Esophagus squamous epithelium (tissue), 5 donors: Measurements from ENCODE around the gene KLHL40. TPM values are rescaled to one million over a fixed set of nuclear protein-coding genes. Genes with fewer than 3 reads are reported as not detected.

Experiments used
- DNase-seq: peaks from one replicate; lab custom pipeline; 2025; lab: John Stamatoyannopoulos, UW
- H3K27ac ChIP-seq, 4 donors: fragments of 200-600 bp; sonication (generic); one replicate each; pipeline ENCODE4 v1.5.1; 2016 to 2019; ENCODE audit warnings: mild to moderate bottlenecking in 1 of 4
- H3K27me3 ChIP-seq, 4 donors: fragments of 200-600 bp; sonication (generic); 1 replicate in 3 of 4; 2 replicates in 1 of 4; pipeline versions ENCODE4 v1.5.1 to v1.6.0; 2017 to 2021; ENCODE audit warnings: antibody characterized with exemption in 1 of 4
- H3K36me3 ChIP-seq, 3 donors: fragments of 200-600 bp; sonication (generic); one replicate each; pipeline ENCODE4 v1.5.1; 2016 to 2019
- H3K4me1 ChIP-seq, 3 donors: fragments of 200-600 bp; sonication (generic); one replicate each; pipeline ENCODE4 v1.5.1; 2017 to 2019
- H3K4me3 ChIP-seq, 4 donors: fragments of 200-600 bp; sonication (generic); 1 replicate in 3 of 4; 2 replicates in 1 of 4; pipeline ENCODE4 v1.5.1; 2016 to 2019; ENCODE audit warnings: mild to moderate bottlenecking in 2 of 4, moderate library complexity in 1 of 4
- H3K9me3 ChIP-seq, 3 donors: fragments of 200-600 bp; sonication (generic); one replicate each; pipeline ENCODE4 v1.5.1; 2016 to 2019
- POLR2A ChIP-seq, 4 donors: fragments of 450-650 bp; IDR thresholded peaks; one replicate each; pipeline ENCODE4 v1.6.1; 2017; ENCODE audit warnings: antibody characterized with exemption in 4 of 4, mild to moderate bottlenecking in 4 of 4, moderate library complexity in 3 of 4
- WGBS, 2 donors: methylation state at CpG; one replicate each; pipeline ENCODE4 v1.1.5; 2018; 5-methylcytosine and 5-hydroxymethylcytosine counted together
- intact Hi-C: fragments of 100-400 bp; cut with DNase I; formaldehyde crosslinking; loops from one replicate; pipeline ENCODE4 v1.15.0; 2022
- total RNA-seq, 4 donors: library from RNA; depleted of rRNA; stranded (reverse); fragments of >200 nt; gene quantifications; one replicate each; pipeline ENCODE4 v1.1.0, GENCODE V29; 2016
- TF ChIP-seq, protein P1 (sequence below), 6 experiments: fragments of 450-650 bp in 4 of 6; fragments of 200-600 bp in 2 of 6; sonication (generic) in 2 of 6; IDR thresholded peaks; one replicate each; pipeline ENCODE4 v1.5.1; 2016 to 2019; ENCODE audit warnings: antibody characterized with exemption in 6 of 6, mild to moderate bottlenecking in 4 of 6, moderate library complexity in 4 of 6
- donor health status: DM: yes; HTN: yes; CAD: no.

Gene KLHL40
- total RNA-seq, 4 donors from 2014 or later, result not detected

DNA sequence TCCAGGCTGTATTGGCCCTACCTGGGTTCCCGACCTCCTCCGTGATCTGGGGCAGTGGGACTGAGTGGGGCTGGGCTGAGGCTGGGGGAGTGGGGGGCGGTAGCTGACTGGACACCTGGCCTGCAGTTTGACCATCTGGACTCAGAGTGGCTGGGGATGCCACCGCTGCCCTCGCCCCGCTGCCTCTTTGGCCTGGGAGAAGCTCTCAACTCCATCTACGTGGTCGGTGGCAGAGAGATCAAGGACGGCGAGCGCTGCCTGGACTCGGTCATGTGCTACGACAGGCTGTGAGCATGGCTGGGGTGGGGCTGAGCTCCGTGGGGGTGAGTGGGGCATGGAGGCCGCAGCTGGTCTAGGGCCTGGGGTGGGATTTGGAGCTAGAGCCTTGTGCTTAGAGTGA, 2.7 kb downstream of the KLHL40 start:
- peaks cover 0 to 39% (median 0%) of the 10 kb centered on the region in 4 donors for H3K27me3 ChIP-seq
- DNase-seq, result no peak
- H3K9me3 ChIP-seq, result no peaks in the 10 kb centered on the region
- no peak overlapping the region for H3K4me3 ChIP-seq
- 88 to 100% methylated on average over 2 to 5 of the region's 15 CpGs for WGBS, 2 donors
- H3K36me3 ChIP-seq, result no peaks in the 10 kb centered on the region
- H3K27ac ChIP-seq, result no peak overlapping the region
- H3K4me1 ChIP-seq, result peaks cover 5 to 33% (median 19%) of the 10 kb centered on the region in 3 donors
- intact Hi-C loops, result no loop called here
- no peak for TF ChIP-seq POLR2A (IDR thresholded peaks at IDR 0.05)
- TF ChIP-seq, protein P1, sequence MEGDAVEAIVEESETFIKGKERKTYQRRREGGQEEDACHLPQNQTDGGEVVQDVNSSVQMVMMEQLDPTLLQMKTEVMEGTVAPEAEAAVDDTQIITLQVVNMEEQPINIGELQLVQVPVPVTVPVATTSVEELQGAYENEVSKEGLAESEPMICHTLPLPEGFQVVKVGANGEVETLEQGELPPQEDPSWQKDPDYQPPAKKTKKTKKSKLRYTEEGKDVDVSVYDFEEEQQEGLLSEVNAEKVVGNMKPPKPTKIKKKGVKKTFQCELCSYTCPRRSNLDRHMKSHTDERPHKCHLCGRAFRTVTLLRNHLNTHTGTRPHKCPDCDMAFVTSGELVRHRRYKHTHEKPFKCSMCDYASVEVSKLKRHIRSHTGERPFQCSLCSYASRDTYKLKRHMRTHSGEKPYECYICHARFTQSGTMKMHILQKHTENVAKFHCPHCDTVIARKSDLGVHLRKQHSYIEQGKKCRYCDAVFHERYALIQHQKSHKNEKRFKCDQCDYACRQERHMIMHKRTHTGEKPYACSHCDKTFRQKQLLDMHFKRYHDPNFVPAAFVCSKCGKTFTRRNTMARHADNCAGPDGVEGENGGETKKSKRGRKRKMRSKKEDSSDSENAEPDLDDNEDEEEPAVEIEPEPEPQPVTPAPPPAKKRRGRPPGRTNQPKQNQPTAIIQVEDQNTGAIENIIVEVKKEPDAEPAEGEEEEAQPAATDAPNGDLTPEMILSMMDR (IDR thresholded peaks at IDR 0.05), result no peak

DNA sequence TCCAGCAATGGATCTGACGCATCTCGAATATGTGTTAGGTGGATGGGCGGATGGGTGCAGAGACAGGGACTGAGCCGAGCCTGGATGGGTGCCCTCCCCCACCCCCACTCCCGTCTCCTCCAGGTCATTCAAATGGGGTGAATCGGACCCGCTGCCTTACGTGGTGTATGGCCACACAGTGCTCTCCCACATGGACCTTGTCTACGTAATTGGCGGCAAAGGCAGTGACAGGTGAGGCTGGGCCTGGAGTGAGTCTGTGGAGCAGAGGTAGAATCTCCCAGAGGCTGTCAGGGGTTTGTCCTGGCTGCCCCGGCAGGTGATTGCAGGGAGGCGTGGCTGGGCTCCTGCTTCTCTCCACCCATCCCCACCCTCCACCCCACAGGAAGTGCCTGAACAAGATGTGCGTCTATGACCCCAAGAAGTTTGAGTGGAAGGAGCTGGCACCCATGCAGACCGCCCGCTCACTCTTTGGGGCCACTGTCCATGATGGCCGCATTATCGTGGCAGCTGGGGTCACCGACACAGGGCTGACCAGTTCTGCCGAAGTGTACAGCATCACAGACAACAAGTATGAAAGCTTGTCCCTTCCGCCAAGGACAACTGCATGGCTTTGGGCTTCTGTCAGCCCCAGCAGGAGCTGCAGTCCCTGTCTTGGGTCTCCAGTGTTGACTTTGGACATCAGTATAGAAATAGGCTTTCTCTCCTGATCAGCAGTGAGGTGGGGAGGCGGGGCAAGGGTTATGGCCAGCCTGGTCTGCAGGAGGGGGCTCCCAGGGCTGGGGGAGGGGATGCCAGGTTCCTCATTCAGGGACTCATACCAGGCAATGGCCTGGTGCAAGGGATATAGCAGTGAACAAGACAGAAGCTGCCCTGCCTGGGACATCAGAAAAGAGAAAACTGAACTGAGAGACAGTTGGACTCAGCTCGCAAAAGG, 3.4 kb downstream of the KLHL40 start:
- 80 to 93% methylated on average over 14 to 18 of the region's 22 CpGs for WGBS, 2 donors
- peaks cover 0 to 25% (median 12%) of the 10 kb centered on the region in 3 donors for H3K4me1 ChIP-seq
- TF ChIP-seq, protein P1 (IDR thresholded peaks at IDR 0.05), result no peak
- TF ChIP-seq POLR2A (IDR thresholded peaks at IDR 0.05), result no peak
- peaks cover 0 to 39% (median 0%) of the 10 kb centered on the region in 4 donors for H3K27me3 ChIP-seq
- intact Hi-C loops, result no loop called here
- no peak overlapping the region for H3K4me3 ChIP-seq
- H3K27ac ChIP-seq, result no peak overlapping the region
- no peak for DNase-seq
- no peaks in the 10 kb centered on the region for H3K36me3 ChIP-seq
- no peaks in the 10 kb centered on the region for H3K9me3 ChIP-seq

DNA sequence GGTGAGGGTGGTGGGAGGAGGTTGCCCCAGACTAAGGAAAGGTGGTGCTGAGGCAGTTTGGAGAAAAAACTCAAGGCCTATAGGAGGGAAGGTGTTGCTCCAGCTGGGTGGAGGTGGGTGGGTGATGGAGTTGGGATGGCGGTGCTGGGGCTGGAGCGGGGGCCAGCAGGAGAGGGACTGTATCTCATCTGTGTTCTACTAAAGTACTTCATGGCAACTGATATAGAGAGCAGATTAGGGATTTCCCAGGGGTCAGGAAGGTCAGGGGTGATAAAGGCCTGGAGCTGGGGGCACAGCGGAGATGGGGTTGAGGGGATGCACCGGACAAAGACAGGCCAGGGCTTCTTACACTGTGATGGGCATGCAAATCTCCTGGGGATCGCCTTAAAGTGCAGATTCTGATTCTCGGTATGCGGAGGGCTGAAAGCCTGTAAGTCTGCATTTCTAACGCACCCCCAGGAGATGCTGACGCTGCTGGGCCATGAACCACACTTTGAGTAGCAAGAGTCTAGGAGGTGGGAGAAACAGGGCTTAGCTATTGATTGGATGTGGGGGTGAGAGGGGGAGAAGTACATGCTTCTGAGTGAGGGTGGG, 4.2 kb downstream of the KLHL40 start:
- no peaks in the 10 kb centered on the region for H3K9me3 ChIP-seq
- peaks cover 0 to 18% (median 9%) of the 10 kb centered on the region in 3 donors for H3K4me1 ChIP-seq
- H3K27ac ChIP-seq, result no peak overlapping the region
- 71 to 86% methylated on average over 9 of the region's 9 CpGs for WGBS, 2 donors
- DNase-seq, result no peak
- H3K4me3 ChIP-seq, result no peak overlapping the region
- TF ChIP-seq, protein P1 (IDR thresholded peaks at IDR 0.05), result no peak
- no peak for TF ChIP-seq POLR2A (IDR thresholded peaks at IDR 0.05)
- no peaks in the 10 kb centered on the region for H3K36me3 ChIP-seq
- H3K27me3 ChIP-seq, result peaks cover 0 to 39% (median 0%) of the 10 kb centered on the region in 4 donors
- intact Hi-C loops, result no loop called here

DNA sequence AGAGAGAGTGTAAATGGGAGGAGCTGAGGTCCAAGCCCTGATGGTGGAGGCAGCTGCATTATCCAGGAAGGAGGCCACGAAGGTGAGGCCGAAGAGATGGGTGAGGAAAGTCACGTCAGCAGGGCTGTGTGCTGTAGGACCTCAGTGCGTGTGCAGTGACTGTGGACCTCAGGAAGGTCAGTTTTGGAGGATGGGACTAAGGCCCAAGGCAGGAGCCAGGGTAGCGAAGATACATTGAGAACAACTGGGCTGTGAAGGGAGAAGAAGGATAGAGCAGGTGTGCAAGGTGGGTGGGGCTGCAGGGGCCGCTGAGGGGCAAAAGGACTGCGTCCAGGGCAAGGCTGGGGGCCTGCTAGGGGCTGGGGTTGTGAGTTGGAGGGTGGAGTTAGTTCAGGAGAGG, 4.9 kb downstream of the KLHL40 start:
- Histone ChIP-seq H3K36me3 (no peaks in the 10 kb centered on the region), H3K4me1 (peaks cover 0 to 11% (median 6%) of the 10 kb centered on the region in 3 donors), H3K27me3 (peaks cover 0 to 35% (median 0%) of the 10 kb centered on the region in 4 donors), H3K27ac (no peak overlapping the region), H3K9me3 (no peaks in the 10 kb centered on the region), H3K4me3 (no peak overlapping the region)
- intact Hi-C loops, result no loop called here
- TF ChIP-seq, protein P1 (IDR thresholded peaks at IDR 0.05), result no peak
- TF ChIP-seq POLR2A (IDR thresholded peaks at IDR 0.05), result no peak
- 71 to 84% methylated on average over 7 of the region's 7 CpGs for WGBS, 2 donors
- no peak for DNase-seq
